ENCODE data around the gene HDAC8. TPM values are rescaled to one million over a fixed set of nuclear protein-coding genes. Genes with fewer than 3 reads are reported as not detected.

Gene HDAC8
- total RNA-seq, 2 experiments from 2014 or later: 17.9 to 19.2 TPM

DNA sequence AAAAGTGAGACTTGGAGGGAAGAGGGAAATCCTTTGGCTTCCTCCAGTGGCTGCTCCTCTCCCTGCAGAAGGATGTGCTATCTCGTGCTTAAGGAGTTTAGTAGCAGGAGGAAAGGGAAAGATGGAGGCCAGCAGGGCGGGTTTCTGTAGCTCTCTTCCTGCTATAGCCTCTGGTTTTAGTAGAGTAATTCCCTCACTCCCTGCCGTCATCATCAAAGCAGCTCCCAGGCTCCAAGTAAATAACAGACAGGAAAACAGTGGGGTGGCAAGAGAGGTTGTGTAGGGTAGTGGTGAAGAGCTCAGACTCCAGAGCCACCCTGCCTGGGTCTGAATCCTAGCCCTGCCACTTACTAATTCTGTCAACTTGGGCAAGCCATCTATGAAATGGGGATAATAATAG is 185.4 kb downstream of the HDAC8 start:
- H3K4me1 Mint-ChIP-seq: no peaks in the 10 kb centered on the region
- H3K4me3 Mint-ChIP-seq: no peak overlapping the region
- H3K36me3 Mint-ChIP-seq: peaks cover 4% of the 10 kb centered on the region
- H3K9me3 Mint-ChIP-seq: no peaks in the 10 kb centered on the region
- no peak overlapping the region for H3K27ac Mint-ChIP-seq
- no peak for DNase-seq
- no peaks in the 10 kb centered on the region for H3K27me3 Mint-ChIP-seq

GRCh38 chrX:72382202-72382595 is 190.4 kb downstream of the HDAC8 start:
- Mint-ChIP-seq H3K27ac (no peak overlapping the region), H3K4me1 (no peaks in the 10 kb centered on the region), H3K9me3 (no peaks in the 10 kb centered on the region), H3K4me3 (no peak overlapping the region), H3K36me3 (peaks cover 2% of the 10 kb centered on the region), H3K27me3 (no peaks in the 10 kb centered on the region)
- DNase-seq: no peak

DNA sequence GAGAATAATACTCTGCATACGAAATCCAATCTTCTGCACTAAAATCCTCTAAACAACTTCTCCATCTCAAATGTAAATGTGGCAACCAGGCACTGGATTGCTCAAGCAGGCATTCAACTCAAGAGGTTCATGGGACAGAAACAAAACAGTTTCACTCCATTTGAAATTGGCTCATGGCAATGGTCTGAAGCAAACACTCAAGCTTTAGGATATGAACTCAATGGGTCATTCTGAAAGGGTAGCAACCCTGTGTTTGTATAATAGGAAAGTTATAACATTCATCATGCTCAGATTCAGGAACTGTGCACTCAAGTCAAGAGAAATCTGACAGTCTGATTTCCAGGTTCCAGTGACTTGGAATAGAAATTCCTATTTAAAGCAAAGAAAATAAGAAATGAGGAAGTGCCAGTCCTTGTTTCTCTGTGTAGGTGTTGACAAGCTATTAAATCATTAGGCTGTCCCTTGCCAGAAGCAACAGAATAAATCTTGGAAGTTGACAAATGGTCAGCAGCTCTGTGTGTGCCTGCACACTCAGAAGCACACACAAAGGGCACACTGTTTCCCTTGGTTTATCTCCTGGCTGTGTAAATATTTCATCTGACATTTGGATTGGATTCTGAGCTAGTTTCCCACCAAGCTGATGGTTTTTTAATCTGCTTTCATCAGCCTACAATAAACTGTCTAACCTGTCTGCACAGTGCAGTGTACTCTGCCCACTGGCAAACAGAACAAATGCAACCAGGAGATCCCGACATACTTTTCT is 191.0 kb downstream of the HDAC8 start:
- H3K27me3 Mint-ChIP-seq: no peaks in the 10 kb centered on the region
- no peak overlapping the region for H3K27ac Mint-ChIP-seq
- no peaks in the 10 kb centered on the region for H3K9me3 Mint-ChIP-seq
- H3K4me1 Mint-ChIP-seq: no peaks in the 10 kb centered on the region
- DNase-seq: no peak
- peaks cover 2% of the 10 kb centered on the region for H3K36me3 Mint-ChIP-seq
- no peak overlapping the region for H3K4me3 Mint-ChIP-seq

- Mint-ChIP-seq H3K9me3 (no peaks in the 10 kb centered on the region), H3K36me3 (no peaks in the 10 kb centered on the region), H3K4me1 (no peaks in the 10 kb centered on the region), H3K27ac (no peak overlapping the region), H3K4me3 (no peak overlapping the region), H3K27me3 (no peaks in the 10 kb centered on the region)
- DNase-seq: no peak
Measured at GRCh38 chrX:72376124-72376523, 196.5 kb downstream of the HDAC8 start.

GRCh38 chrX:72373136-72373535 is 199.5 kb downstream of the HDAC8 start:
- no peaks in the 10 kb centered on the region for H3K27me3 Mint-ChIP-seq
- no peaks in the 10 kb centered on the region for H3K36me3 Mint-ChIP-seq
- no peaks in the 10 kb centered on the region for H3K9me3 Mint-ChIP-seq
- DNase-seq: no peak
- no peak overlapping the region for H3K4me3 Mint-ChIP-seq
- H3K27ac Mint-ChIP-seq: no peak overlapping the region
- H3K4me1 Mint-ChIP-seq: no peaks in the 10 kb centered on the region

DNA sequence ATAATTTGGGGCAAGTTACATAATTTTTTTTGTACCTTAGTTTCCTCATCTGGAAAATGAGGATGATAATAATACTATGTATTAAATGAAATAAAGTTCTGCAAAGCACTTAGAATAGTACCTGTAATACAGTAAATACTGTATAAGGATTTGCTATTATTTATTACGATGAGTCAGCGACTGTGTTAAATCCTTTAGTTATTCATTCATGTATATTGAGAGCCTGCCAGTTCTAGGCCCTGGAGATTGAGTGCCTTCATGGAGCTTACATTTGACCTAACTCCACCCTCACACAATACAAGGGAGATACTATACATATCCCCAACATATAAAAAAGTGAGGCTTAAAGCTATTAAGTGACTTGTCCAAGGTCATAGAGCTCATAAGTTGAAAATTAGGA is 199.9 kb downstream of the HDAC8 start:
- Mint-ChIP-seq H3K9me3 (no peaks in the 10 kb centered on the region), H3K4me3 (no peak overlapping the region), H3K27ac (no peak overlapping the region), H3K36me3 (no peaks in the 10 kb centered on the region), H3K27me3 (no peaks in the 10 kb centered on the region), H3K4me1 (no peaks in the 10 kb centered on the region)
- no peak for DNase-seq

DNA sequence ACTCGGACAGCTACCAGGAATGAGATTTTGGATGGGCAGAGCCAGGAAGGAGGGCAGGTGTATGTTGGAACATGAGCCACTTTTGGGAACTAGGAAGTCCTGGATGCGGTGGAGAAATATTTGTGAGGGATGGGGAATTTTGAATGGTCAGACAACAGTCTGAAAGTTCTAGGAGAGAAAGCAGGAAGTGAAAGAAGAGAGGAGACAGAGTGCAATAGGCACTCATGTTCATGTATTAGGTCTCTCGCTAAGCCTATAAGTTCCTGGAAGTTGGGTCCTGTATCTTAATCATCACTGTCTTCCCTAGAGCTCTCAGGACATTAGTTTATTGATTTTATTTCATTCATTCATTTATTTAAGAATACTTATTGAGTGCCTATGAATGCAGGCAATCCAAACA is 201.2 kb downstream of the HDAC8 start:
- H3K4me1 Mint-ChIP-seq: no peaks in the 10 kb centered on the region
- H3K4me3 Mint-ChIP-seq: no peak overlapping the region
- no peak overlapping the region for H3K27ac Mint-ChIP-seq
- DNase-seq: no peak
- H3K9me3 Mint-ChIP-seq: no peaks in the 10 kb centered on the region
- H3K36me3 Mint-ChIP-seq: no peaks in the 10 kb centered on the region
- no peaks in the 10 kb centered on the region for H3K27me3 Mint-ChIP-seq

DNA sequence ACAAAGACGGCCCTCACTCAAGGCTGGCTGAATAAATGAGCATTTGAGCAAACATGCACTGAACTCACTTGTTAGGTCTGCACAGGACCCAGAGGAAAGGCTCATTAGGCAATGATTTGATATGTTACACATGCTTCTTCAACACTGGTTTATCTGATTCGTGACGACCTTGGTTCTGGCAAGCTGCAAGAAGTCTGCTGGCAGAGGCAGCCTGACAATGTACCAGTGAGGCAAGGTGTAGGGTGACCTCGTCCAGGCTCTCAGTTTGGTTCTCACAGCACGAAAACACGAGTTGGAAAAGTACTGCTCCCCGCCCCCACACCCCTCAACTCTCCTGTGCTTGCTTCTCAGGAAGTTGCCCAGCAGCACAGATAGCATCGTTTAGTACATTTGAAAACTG is 203.8 kb downstream of the HDAC8 start:
- DNase-seq: no peak
- Mint-ChIP-seq H3K36me3 (no peaks in the 10 kb centered on the region), H3K4me1 (no peaks in the 10 kb centered on the region), H3K4me3 (no peak overlapping the region), H3K27ac (no peak overlapping the region), H3K27me3 (no peaks in the 10 kb centered on the region), H3K9me3 (no peaks in the 10 kb centered on the region)

GRCh38 chrX:72367516-72367915 is 205.1 kb downstream of the HDAC8 start:
- no peak overlapping the region for H3K4me3 Mint-ChIP-seq

GRCh38 chrX:72366701-72367454 is 205.8 kb downstream of the HDAC8 start:
- no peaks in the 10 kb centered on the region for H3K9me3 Mint-ChIP-seq
- H3K4me3 Mint-ChIP-seq: no peak overlapping the region
- H3K4me1 Mint-ChIP-seq: no peaks in the 10 kb centered on the region
- DNase-seq: no peak
- H3K27me3 Mint-ChIP-seq: no peaks in the 10 kb centered on the region
- H3K27ac Mint-ChIP-seq: no peak overlapping the region
- no peaks in the 10 kb centered on the region for H3K36me3 Mint-ChIP-seq

More at GRCh38 chrX:72367516-72367915, 205.1 kb downstream of the HDAC8 start:
- H3K9me3 Mint-ChIP-seq: no peaks in the 10 kb centered on the region
- H3K36me3 Mint-ChIP-seq: no peaks in the 10 kb centered on the region
- no peak for DNase-seq
- no peaks in the 10 kb centered on the region for H3K4me1 Mint-ChIP-seq
- no peak overlapping the region for H3K27ac Mint-ChIP-seq
- no peaks in the 10 kb centered on the region for H3K27me3 Mint-ChIP-seq

DNA sequence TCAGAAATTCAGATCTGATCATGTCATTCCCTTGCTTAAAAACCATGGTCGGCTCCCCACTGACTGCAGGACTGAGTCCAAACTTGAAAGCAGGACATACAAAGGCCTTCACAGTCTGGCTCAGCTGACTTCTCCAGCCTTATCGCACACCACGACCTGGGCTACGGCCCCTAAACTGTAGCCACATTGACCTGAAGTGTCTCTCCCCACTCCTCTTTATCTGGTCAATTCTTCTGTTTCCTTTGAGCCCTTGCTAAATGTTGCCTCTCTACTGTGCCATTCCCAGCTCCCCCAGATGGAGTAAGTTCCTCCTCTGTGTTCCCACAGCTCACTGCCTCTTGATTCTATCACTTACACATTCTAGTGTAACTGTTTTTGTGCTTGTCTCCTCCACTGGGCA is 206.5 kb downstream of the HDAC8 start:
- H3K36me3 Mint-ChIP-seq: no peaks in the 10 kb centered on the region
- no peaks in the 10 kb centered on the region for H3K27me3 Mint-ChIP-seq
- H3K27ac Mint-ChIP-seq: no peak overlapping the region
- DNase-seq: no peak
- no peak overlapping the region for H3K4me3 Mint-ChIP-seq
- H3K4me1 Mint-ChIP-seq: no peaks in the 10 kb centered on the region
- no peaks in the 10 kb centered on the region for H3K9me3 Mint-ChIP-seq

DNA sequence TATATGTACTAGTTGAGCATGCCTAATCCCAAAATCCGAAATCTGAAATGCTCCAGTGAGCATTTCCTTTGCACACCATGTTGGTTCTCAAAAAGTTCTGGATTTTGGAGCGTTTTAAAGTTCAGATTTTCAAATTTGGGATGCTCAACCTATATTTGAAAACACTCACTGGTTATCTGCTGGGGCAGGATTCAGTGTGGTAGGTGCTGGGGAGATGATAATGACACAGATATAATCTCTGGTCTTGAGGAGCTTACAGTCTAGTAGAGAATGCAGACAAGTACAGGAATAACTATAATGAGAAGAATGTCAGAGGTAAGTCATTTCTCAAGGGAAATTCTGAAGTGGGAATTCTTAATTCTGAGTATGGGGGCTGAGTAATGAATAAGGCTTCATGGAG is 207.5 kb downstream of the HDAC8 start:
- no peak for DNase-seq
- H3K9me3 Mint-ChIP-seq: no peaks in the 10 kb centered on the region
- H3K27ac Mint-ChIP-seq: no peak overlapping the region
- no peaks in the 10 kb centered on the region for H3K27me3 Mint-ChIP-seq
- H3K36me3 Mint-ChIP-seq: no peaks in the 10 kb centered on the region
- no peak overlapping the region for H3K4me3 Mint-ChIP-seq
- no peaks in the 10 kb centered on the region for H3K4me1 Mint-ChIP-seq

DNA sequence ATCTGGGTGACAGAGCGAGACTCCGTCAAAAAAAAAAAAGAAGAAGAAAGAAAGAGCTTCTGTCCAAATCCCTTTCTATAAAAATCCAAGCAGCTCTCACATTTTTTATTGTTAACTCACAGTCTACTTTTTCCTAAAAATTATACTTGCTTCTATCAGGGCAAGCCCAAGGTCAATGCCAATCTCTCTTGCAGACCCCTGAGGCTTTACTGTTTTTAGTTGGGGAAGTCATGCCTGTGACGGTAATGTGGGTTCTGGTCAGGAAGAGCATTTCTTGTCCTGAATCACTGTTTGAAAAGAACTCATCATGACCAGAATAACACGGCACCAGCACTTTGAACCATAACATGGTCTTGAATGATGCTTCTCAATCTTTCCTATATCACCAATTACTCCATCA is 212.3 kb downstream of the HDAC8 start:
- no peak overlapping the region for H3K4me3 Mint-ChIP-seq
- H3K4me1 Mint-ChIP-seq: no peaks in the 10 kb centered on the region
- H3K27ac Mint-ChIP-seq: no peak overlapping the region
- H3K9me3 Mint-ChIP-seq: no peaks in the 10 kb centered on the region
- no peaks in the 10 kb centered on the region for H3K27me3 Mint-ChIP-seq
- H3K36me3 Mint-ChIP-seq: peaks cover 5% of the 10 kb centered on the region
- no peak for DNase-seq

GRCh38 chrX:72358313-72358712 is 214.3 kb downstream of the HDAC8 start:
- Mint-ChIP-seq H3K4me1 (no peaks in the 10 kb centered on the region), H3K9me3 (no peaks in the 10 kb centered on the region), H3K36me3 (peaks cover 5% of the 10 kb centered on the region), H3K4me3 (no peak overlapping the region), H3K27ac (no peak overlapping the region), H3K27me3 (no peaks in the 10 kb centered on the region)
- no peak for DNase-seq

DNA sequence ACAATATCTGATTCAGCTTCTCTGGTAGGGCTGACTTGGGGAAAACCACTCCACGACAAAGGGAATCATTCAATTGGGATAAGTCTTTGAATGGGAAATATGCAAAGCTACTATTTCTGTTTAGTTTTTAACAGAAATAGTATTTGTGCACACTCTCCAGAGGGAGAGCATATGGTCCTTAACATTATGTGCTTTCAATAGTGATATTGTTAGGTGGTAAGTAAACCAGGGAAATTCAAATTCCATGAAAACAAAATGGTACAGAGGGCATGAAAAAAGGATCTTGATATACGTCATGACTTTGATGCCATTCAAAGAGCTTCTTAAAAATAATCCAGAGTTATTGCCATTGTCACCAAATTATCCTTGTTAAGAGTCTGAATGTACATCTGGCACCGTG is 219.9 kb downstream of the HDAC8 start:
- Mint-ChIP-seq H3K9me3 (no peaks in the 10 kb centered on the region), H3K36me3 (peaks cover 10% of the 10 kb centered on the region), H3K27me3 (no peaks in the 10 kb centered on the region), H3K27ac (no peak overlapping the region), H3K4me3 (no peak overlapping the region), H3K4me1 (peaks cover 9% of the 10 kb centered on the region)
- DNase-seq: no peak

Data from activated naive CD8-positive, alpha-beta T cell treated with anti-CD3 and anti-CD28 coated beads for 36 hours (primary cell).